ENCODE measurements around the gene PTPRCAP.

GRCh38 chr11:67470337-67471002 lies 33.0 kb upstream of the PTPRCAP start:
- TF ChIP-seq EP300 (IDR thresholded peaks at IDR 0.05; ENCODE audit: borderline replicate concordance in 1 of 2, low read depth in 1 of 2, low read length in 1 of 2) (no peak), ELF1 (IDR thresholded peaks at IDR 0.05) (no peak), CTCF (IDR thresholded peaks at IDR 0.05) (no peak), JUND (IDR thresholded peaks at IDR 0.05) (no peak), TAF1 (IDR thresholded peaks at IDR 0.05; ENCODE audit: borderline replicate concordance, low read depth, low read length) (no peak), MXI1 (IDR thresholded peaks at IDR 0.05; ENCODE audit: low read depth, low read length) (no peak)
